Activated CD8-positive, alpha-beta memory T cell treated with anti-CD3 and anti-CD28 coated beads for 4 hours (primary cell): ENCODE measurements around the gene ST6GALNAC1.

ENCODE experiments used
- DNase-seq, 2 donors: peaks; one replicate each; pipeline ENCODE4 v3.0.0-alpha.2; 2020; ENCODE audit warnings: low read depth in 2 of 2

The ST6GALNAC1 gene

DNA sequence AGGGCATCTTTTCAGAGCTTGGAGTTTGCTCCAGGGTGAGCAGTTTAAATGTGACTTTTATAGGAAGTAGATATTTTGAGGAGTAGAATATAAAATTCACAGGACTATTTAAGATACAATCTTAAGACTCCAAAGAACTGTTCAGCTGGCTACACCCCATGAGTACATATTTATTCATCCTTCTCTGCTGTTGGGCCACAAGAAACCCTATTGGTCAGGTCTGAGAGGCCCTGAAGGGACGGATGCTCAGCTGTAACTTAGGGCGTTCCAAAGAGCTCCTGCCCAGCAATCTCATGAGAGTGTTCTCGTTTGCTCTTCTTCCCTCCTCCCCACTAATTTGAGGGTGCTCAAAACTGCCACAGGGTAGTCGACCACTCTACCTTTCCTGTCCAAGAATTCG, 65.2 kb downstream of the ST6GALNAC1 start:
- no peak for DNase-seq

DNA sequence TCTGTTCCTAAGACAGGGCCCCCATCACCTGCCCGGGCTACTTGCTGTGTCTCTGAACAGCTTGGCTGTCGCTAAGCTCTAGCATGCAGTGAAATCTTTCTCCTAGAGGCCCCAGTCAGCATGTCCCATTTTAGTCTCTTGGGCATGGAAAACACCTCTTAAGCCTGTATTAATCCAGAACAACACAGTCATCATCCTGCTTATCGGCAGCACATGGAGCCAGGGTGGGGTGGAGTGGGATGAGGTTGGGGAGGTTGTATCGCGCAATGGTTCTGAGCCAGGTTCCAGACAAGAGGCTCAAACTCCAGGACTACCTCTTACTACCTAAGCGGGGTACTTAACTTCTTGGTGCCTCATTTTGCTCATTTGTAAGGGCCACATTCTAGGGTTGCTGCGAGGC, 65.7 kb downstream of the ST6GALNAC1 start:
- no peak for DNase-seq

DNA sequence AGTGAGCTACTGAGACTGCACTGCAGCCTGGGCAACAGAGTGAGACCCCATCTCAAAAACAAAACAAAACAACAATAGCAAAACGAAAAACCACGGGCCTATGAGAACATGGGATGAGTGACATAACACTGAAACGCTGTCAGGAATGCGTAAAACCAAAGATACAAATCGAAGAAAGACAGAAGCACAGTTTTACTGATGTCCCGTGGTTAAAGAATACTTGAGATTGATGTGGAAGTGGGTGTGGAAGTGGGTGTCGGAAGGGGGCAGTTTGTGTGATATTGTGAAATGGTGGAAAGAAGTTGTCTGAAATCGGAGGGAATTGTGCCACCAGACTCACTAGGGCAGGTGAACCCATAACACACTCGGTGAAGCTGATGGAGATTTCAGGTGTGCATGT, 67.4 kb downstream of the ST6GALNAC1 start:
- no peak for DNase-seq

DNA sequence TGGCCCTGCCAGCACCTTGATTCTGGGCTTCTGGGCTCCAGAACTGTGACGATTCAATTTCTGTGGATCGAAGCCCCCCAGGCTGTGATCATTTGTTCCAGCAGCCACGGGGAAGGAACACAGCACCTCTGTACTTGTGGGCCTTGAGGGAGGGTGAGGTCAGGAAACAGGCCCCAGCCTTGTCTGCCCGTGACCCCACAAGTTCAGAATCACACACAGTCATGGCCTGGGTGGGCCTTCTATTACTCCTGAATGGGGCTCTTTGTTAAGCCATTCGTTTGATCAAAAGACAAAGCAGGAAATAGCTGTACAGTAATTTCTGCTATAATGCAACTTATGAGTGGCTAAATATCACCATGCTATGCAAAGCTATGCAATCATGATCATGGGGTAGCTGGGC, 68.0 kb downstream of the ST6GALNAC1 start:
- DNase-seq, result no peak
